OCI-LY7 (cell line): Measurements from ENCODE around the gene ANTXR1. TPM values are rescaled to one million over a fixed set of nuclear protein-coding genes. Genes with fewer than 3 reads are reported as not detected.

Experiments
- BruUV-seq: library from RNA; stranded (reverse); fragments of 400-500 nt; replicated peaks from 2 replicates; lab custom pipeline; 2021; lab: Mats Ljungman, UMichigan
- CTCF ChIA-PET: fragments of 300-600 bp; sonication (Branson Sonifier 250); formaldehyde crosslinking; loops from one replicate; lab custom pipeline; 2022; ENCODE audit warnings: antibody characterized with exemption; ENCODE audit not compliant: unreplicated experiment; lab: Charles Lee
- POLR2A ChIA-PET: fragments of 300-600 bp; sonication (Branson Sonifier 250); formaldehyde crosslinking; loops from one replicate; lab custom pipeline; 2022; ENCODE audit warnings: antibody characterized with exemption; lab: Charles Lee
- DNase-seq: peaks from one replicate; pipeline ENCODE4 v3.0.0-alpha.2; 2015; ENCODE audit warnings: low spot score
- H2AFZ ChIP-seq: fragments of 200-600 bp; sonication (generic), shearing (Covaris generic); 2 replicates; pipeline ENCODE4 v1.6.1; 2014; ENCODE audit warnings: mild to moderate bottlenecking, antibody characterized with exemption, low read length, moderate library complexity
- H3K27ac ChIP-seq: fragments of 200-600 bp; sonication (generic); 2 replicates; pipeline ENCODE4 v1.5.1; 2014; ENCODE audit warnings: mixed run types, low read depth, mild to moderate bottlenecking, moderate library complexity, low read length, inconsistent platforms; ENCODE audit not compliant: poor library complexity, severe bottlenecking
- H3K36me3 ChIP-seq: fragments of 200-600 bp; sonication (generic); 2 replicates; pipeline ENCODE4 v1.6.1; 2014; ENCODE audit warnings: mild to moderate bottlenecking, antibody characterized with exemption, low read length, moderate library complexity, mixed read lengths; ENCODE audit not compliant: insufficient read depth
- H3K4me1 ChIP-seq: fragments of 200-600 bp; sonication (generic); 2 replicates; pipeline ENCODE4 v1.5.1; 2014; ENCODE audit warnings: mild to moderate bottlenecking, low read length; ENCODE audit not compliant: insufficient read depth, poor library complexity, severe bottlenecking
- H3K4me2 ChIP-seq: fragments of 200-600 bp; sonication (generic); 2 replicates; pipeline ENCODE4 v1.6.1; 2014; ENCODE audit warnings: mild to moderate bottlenecking, low read length
- H3K4me3 ChIP-seq: fragments of 200-600 bp; sonication (generic); 2 replicates; pipeline ENCODE4 v1.5.1; 2014; ENCODE audit warnings: mild to moderate bottlenecking, low read depth, low read length; ENCODE audit not compliant: poor library complexity, severe bottlenecking
- H3K79me2 ChIP-seq: fragments of 200-600 bp; sonication (generic); 2 replicates; pipeline ENCODE4 v1.6.1; 2016; ENCODE audit warnings: low read depth, mild to moderate bottlenecking, low read length, moderate library complexity, mixed read lengths; ENCODE audit not compliant: insufficient read depth
- H3K9me2 ChIP-seq: fragments of 200-600 bp; sonication (generic); 2 replicates; pipeline ENCODE4 v1.6.1; 2016; ENCODE audit warnings: mild to moderate bottlenecking, low read length, mixed read lengths; ENCODE audit not compliant: insufficient read depth
- H3K9me3 ChIP-seq: fragments of 200-600 bp; sonication (generic); 2 replicates; pipeline ENCODE4 v1.6.1; 2014; ENCODE audit warnings: mild to moderate bottlenecking, mixed run types, low read length, mixed read lengths
- H4K20me1 ChIP-seq: fragments of 200-600 bp; sonication (generic); 2 replicates; pipeline ENCODE4 v1.6.1; 2014; ENCODE audit warnings: mild to moderate bottlenecking, antibody characterized with exemption, low read length, moderate library complexity, mixed read lengths; ENCODE audit not compliant: insufficient read depth
- CTCF ChIP-seq: fragments of 200-600 bp; sonication (generic); conservative IDR thresholded peaks from 2 replicates; pipeline ENCODE4 v1.5.1; 2014; ENCODE audit warnings: mild to moderate bottlenecking, antibody characterized with exemption, low read length, moderate library complexity, mixed read lengths
- EZH2phosphoT487 ChIP-seq: fragments of 200-600 bp; sonication (generic); IDR thresholded peaks from 2 replicates; pipeline ENCODE4 v1.6.1; 2018; ENCODE audit warnings: low read depth, borderline replicate concordance, mild to moderate bottlenecking, mixed run types, antibody characterized with exemption, low read length, moderate library complexity, mixed read lengths
- intact Hi-C: fragments of 100-400 bp; cut with micrococcal nuclease; formaldehyde crosslinking; loops from one replicate; pipeline ENCODE4 v1.10.0; 2022; ENCODE audit not compliant: unreplicated experiment
- total RNA-seq, 2 experiments: library from RNA; depleted of rRNA in 1 of 2; stranded (reverse); fragments of >200 nt in 1 of 2; shearing (Covaris generic) in 1 of 2; gene quantifications; 2 replicates each; pipeline ENCODE4 v1.2.3, GENCODE V29; 2014 to 2022

Gene ANTXR1
- total RNA-seq, 2 experiments from 2014 or later, result not detected

GRCh38 chr2:69171116-69171896, 158.3 kb downstream of the ANTXR1 start:
- H3K4me2 ChIP-seq, result no peak overlapping the region
- POLR2A ChIA-PET, result interaction anchor here (0.5 to 1.1 kb wide), 3 partner anchors 17 to 193 kb away, joined by 3 to 4 read pairs (median 3); no protein-coding TSS in a partner anchor

GRCh38 chr2:69171897-69172525, 159.0 kb downstream of the ANTXR1 start:
- BruUV-seq, result no TSS peak
- no peak overlapping the region for H2AFZ ChIP-seq
- CTCF ChIA-PET, result no interaction called here
- H3K4me2 ChIP-seq, result no peak overlapping the region
- TF ChIP-seq CTCF (no peak), EZH2phosphoT487 (no peak)
- POLR2A ChIA-PET, result interaction anchor here (0.7 to 1.1 kb wide), 3 partner anchors 17 to 155 kb away, joined by 3 read pairs; no protein-coding TSS in a partner anchor
- no peak overlapping the region for H3K27ac ChIP-seq
- no peaks in the 10 kb centered on the region for H3K4me1 ChIP-seq
- H3K9me2 ChIP-seq, result no peaks in the 10 kb centered on the region
- H3K36me3 ChIP-seq, result no peaks in the 10 kb centered on the region
- H3K9me3 ChIP-seq, result no peaks in the 10 kb centered on the region
- H3K79me2 ChIP-seq, result no peaks in the 10 kb centered on the region
- H3K4me3 ChIP-seq, result no peak overlapping the region
- intact Hi-C loops, result no loop called here
- no peaks in the 10 kb centered on the region for H4K20me1 ChIP-seq
- DNase-seq, result no peak

More at GRCh38 chr2:69171116-69171896, 158.3 kb downstream of the ANTXR1 start:
- H3K4me3 ChIP-seq, result no peak overlapping the region
- no peak overlapping the region for H2AFZ ChIP-seq
- TF ChIP-seq EZH2phosphoT487 (no peak), CTCF (no peak)
- no peaks in the 10 kb centered on the region for H3K36me3 ChIP-seq
- H3K27ac ChIP-seq, result no peak overlapping the region
- intact Hi-C loops, result no loop called here
- H4K20me1 ChIP-seq, result no peaks in the 10 kb centered on the region
- H3K9me2 ChIP-seq, result no peaks in the 10 kb centered on the region
- H3K79me2 ChIP-seq, result no peaks in the 10 kb centered on the region
- DNase-seq, result no peak
- H3K9me3 ChIP-seq, result no peaks in the 10 kb centered on the region
- H3K4me1 ChIP-seq, result no peaks in the 10 kb centered on the region
- CTCF ChIA-PET, result no interaction called here
- no TSS peak for BruUV-seq
